Smooth muscle cell (in vitro differentiated cells): Measurements from ENCODE around the gene DCC. TPM values are rescaled to one million over a fixed set of nuclear protein-coding genes. Genes with fewer than 3 reads are reported as not detected.

ENCODE experiments used
- DNase-seq: peaks from one replicate; lab custom pipeline; 2025; ENCODE audit not compliant: unreplicated experiment; lab: John Stamatoyannopoulos, UW
- H2AFZ ChIP-seq: fragments of 200-600 bp; sonication (generic); 2 replicates; pipeline ENCODE4 v1.6.0; 2016; ENCODE audit warnings: antibody characterized with exemption, low read depth, mild to moderate bottlenecking
- H3F3A ChIP-seq: fragments of 200-600 bp; sonication (generic); 2 replicates; pipeline ENCODE4 v1.6.0; 2017; ENCODE audit warnings: antibody characterized with exemption, low read depth
- H3K27ac ChIP-seq: fragments of 200-600 bp; sonication (generic); 2 replicates; pipeline ENCODE4 v1.5.1; 2016; ENCODE audit warnings: low read depth, mild to moderate bottlenecking
- H3K27me3 ChIP-seq: fragments of 200-600 bp; sonication (generic); 2 replicates; pipeline ENCODE4 v1.6.1; 2016; ENCODE audit warnings: low read depth, mild to moderate bottlenecking
- H3K36me3 ChIP-seq: fragments of 200-600 bp; sonication (generic); 2 replicates; pipeline ENCODE4 v1.5.1; 2016; ENCODE audit warnings: low read depth
- H3K4me1 ChIP-seq: fragments of 200-600 bp; sonication (generic); 2 replicates; pipeline ENCODE4 v1.5.1; 2016; ENCODE audit warnings: low read depth
- H3K4me2 ChIP-seq: fragments of 200-600 bp; sonication (generic); 2 replicates; pipeline ENCODE4 v1.6.0; 2016; ENCODE audit warnings: mild to moderate bottlenecking
- H3K4me3 ChIP-seq: fragments of 200-600 bp; sonication (generic); 2 replicates; pipeline ENCODE4 v1.5.1; 2016; ENCODE audit warnings: mild to moderate bottlenecking
- H3K79me2 ChIP-seq: fragments of 200-600 bp; sonication (generic); 2 replicates; pipeline ENCODE4 v1.6.0; 2016; ENCODE audit warnings: low read depth, mild to moderate bottlenecking
- H3K9ac ChIP-seq: fragments of 200-600 bp; sonication (generic); 2 replicates; pipeline ENCODE4 v1.6.0; 2016; ENCODE audit warnings: low read depth
- H3K9me3 ChIP-seq: fragments of 200-600 bp; sonication (generic); replicated peaks from 2 replicates; pipeline ENCODE4 v1.5.1; 2016; ENCODE audit warnings: low read depth
- H4K20me1 ChIP-seq: fragments of 200-600 bp; sonication (generic); 2 replicates; pipeline ENCODE4 v1.6.0; 2016; ENCODE audit warnings: low read depth
- WGBS: methylation state at CpG from one replicate; pipeline ENCODE4 v1.1.7; 2016; ENCODE audit warnings: low lambda C conversion rate; 5-methylcytosine and 5-hydroxymethylcytosine counted together
- polyA plus RNA-seq: library from polyadenylated mRNA; unstranded; fragments of >200 nt; fragmentation: Nextera tagmentation; extraction: Ambion mirVana; gene quantifications from 2 replicates; pipeline ENCODE4 v1.2.1, GENCODE V29; 2016
- total RNA-seq: library from RNA; depleted of rRNA; stranded (reverse); fragments of >200 nt; gene quantifications from 2 replicates; pipeline ENCODE4 v1.2.3, GENCODE V29; 2014
- TF ChIP-seq, protein P1 (sequence below): fragments of 200-600 bp; sonication (generic); IDR thresholded peaks from 2 replicates; pipeline ENCODE4 v1.5.1; 2017; ENCODE audit warnings: borderline replicate concordance, mild to moderate bottlenecking, antibody characterized with exemption; ENCODE audit not compliant: insufficient read depth, poor library complexity, severe bottlenecking

DCC gene
- total and polyA plus RNA-seq, 2 experiments from 2014 or later = not detected

DNA sequence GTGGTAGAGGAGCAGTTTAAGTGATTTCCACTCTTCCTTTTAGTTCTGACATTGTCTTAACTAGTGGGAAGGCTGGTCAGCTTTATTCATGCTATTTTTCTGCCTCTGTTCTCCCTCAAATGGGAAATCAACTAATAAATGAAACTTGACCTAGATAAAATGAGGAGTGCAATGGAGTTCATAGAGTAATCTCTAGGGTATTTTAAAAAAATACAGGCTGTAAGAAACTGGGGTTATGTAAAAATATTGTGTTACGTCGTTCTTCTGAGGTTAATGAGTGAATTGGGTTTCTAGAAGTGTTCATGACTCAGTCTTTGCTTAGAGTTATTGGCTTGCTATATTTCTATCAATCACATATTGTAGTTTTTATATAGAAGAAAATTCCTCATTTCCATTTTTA is 1150.0 kb downstream of the DCC start:
- TF ChIP-seq, protein P1, sequence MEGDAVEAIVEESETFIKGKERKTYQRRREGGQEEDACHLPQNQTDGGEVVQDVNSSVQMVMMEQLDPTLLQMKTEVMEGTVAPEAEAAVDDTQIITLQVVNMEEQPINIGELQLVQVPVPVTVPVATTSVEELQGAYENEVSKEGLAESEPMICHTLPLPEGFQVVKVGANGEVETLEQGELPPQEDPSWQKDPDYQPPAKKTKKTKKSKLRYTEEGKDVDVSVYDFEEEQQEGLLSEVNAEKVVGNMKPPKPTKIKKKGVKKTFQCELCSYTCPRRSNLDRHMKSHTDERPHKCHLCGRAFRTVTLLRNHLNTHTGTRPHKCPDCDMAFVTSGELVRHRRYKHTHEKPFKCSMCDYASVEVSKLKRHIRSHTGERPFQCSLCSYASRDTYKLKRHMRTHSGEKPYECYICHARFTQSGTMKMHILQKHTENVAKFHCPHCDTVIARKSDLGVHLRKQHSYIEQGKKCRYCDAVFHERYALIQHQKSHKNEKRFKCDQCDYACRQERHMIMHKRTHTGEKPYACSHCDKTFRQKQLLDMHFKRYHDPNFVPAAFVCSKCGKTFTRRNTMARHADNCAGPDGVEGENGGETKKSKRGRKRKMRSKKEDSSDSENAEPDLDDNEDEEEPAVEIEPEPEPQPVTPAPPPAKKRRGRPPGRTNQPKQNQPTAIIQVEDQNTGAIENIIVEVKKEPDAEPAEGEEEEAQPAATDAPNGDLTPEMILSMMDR = no peak
- H2AFZ ChIP-seq = no peak overlapping the region
- no peak overlapping the region for H3K4me3 ChIP-seq
- H3K27ac ChIP-seq = no peak overlapping the region
- no peak for DNase-seq
- H3K9ac ChIP-seq = no peak overlapping the region
- no peaks in the 10 kb centered on the region for H3F3A ChIP-seq
- no peaks in the 10 kb centered on the region for H3K36me3 ChIP-seq
- H3K27me3 ChIP-seq = no peaks in the 10 kb centered on the region
- no peaks in the 10 kb centered on the region for H3K4me1 ChIP-seq
- 95% methylated on average over 2 of the region's 2 CpGs for WGBS
- H3K4me2 ChIP-seq = no peak overlapping the region
- no peaks in the 10 kb centered on the region for H4K20me1 ChIP-seq
- no peaks in the 10 kb centered on the region for H3K79me2 ChIP-seq
- H3K9me3 ChIP-seq = no peaks in the 10 kb centered on the region

- Histone ChIP-seq H2AFZ (no peak overlapping the region), H3K27ac (no peak overlapping the region), H3K9ac (no peak overlapping the region), H3K79me2 (no peaks in the 10 kb centered on the region), H3K27me3 (no peaks in the 10 kb centered on the region), H3K36me3 (no peaks in the 10 kb centered on the region), H4K20me1 (no peaks in the 10 kb centered on the region), H3K4me3 (no peak overlapping the region), H3K4me1 (no peaks in the 10 kb centered on the region), H3K9me3 (no peaks in the 10 kb centered on the region), H3F3A (no peaks in the 10 kb centered on the region), H3K4me2 (no peak overlapping the region)
- no peak for DNase-seq
- 86% methylated on average over 3 of the region's 3 CpGs for WGBS
- TF ChIP-seq, protein P1 = no peak
These were observed 1156.0 kb downstream of the DCC start for GRCh38 chr18:53496028-53496427.

DNA sequence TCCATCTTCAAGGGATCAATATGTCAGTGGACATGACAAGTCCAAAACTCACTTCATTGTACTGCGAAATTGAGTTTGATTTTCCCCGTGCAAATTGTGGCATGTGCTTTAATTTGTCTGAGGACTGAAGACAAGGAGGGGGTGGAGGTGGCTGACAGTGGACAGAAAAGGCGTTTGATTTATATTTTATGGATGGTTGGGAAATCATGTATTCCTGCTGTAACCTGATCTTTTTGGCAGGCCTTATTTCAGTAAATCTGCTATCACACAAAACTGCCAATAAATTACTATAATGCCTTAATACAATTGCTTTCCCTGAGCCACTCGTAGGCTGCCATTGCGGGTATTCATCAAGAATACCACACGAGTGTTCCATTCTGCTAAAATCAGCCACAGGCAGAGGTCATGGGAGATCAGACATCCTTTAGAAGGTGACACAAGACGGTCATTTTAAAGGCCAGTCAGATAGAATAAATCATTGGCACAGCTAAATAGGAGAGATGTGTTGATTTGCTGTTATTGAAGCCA is 1164.0 kb downstream of the DCC start:
- no peaks in the 10 kb centered on the region for H3K4me1 ChIP-seq
- no peaks in the 10 kb centered on the region for H3K79me2 ChIP-seq
- TF ChIP-seq, protein P1 = no peak
- no peak overlapping the region for H3K4me3 ChIP-seq
- no peaks in the 10 kb centered on the region for H4K20me1 ChIP-seq
- DNase-seq = no peak
- H3K36me3 ChIP-seq = no peaks in the 10 kb centered on the region
- no peaks in the 10 kb centered on the region for H3F3A ChIP-seq
- H3K9ac ChIP-seq = no peak overlapping the region
- no peaks in the 10 kb centered on the region for H3K27me3 ChIP-seq
- no peak overlapping the region for H3K27ac ChIP-seq
- no peaks in the 10 kb centered on the region for H3K9me3 ChIP-seq
- no peak overlapping the region for H2AFZ ChIP-seq
- 93% methylated on average over 7 of the region's 7 CpGs for WGBS
- no peak overlapping the region for H3K4me2 ChIP-seq

DNA sequence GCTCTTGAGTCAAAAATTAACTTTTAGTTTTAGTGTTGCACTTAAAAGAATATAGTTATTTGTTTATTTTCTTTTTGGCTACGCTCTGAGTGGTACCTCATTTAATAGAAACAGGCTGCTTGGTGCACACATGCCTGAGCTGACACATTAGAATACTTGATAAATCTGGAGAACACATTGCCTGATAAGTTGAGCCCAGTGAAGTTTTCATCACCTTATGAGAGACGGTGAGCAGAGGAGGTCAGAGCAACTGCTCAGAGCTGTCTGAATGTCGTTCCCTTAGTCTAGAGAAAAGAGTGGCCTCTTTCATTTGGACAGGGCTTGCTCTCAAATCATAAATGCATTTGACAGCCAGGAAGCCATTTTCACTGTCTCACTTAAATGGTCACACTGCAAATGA is 1168.5 kb downstream of the DCC start:
- H3K36me3 ChIP-seq = no peaks in the 10 kb centered on the region
- no peaks in the 10 kb centered on the region for H3K27me3 ChIP-seq
- no peak overlapping the region for H3K9ac ChIP-seq
- H3K4me1 ChIP-seq = no peaks in the 10 kb centered on the region
- no peaks in the 10 kb centered on the region for H3F3A ChIP-seq
- 79% methylated on average over 3 of the region's 3 CpGs for WGBS
- no peaks in the 10 kb centered on the region for H3K9me3 ChIP-seq
- H3K27ac ChIP-seq = no peak overlapping the region
- no peak overlapping the region for H2AFZ ChIP-seq
- no peak overlapping the region for H3K4me2 ChIP-seq
- DNase-seq = no peak
- no peaks in the 10 kb centered on the region for H4K20me1 ChIP-seq
- TF ChIP-seq, protein P1 = no peak
- no peak overlapping the region for H3K4me3 ChIP-seq
- H3K79me2 ChIP-seq = no peaks in the 10 kb centered on the region
